SK-N-SH treated with all-trans-retinoic acid at 6 μM for 48 hours (cell line): ENCODE data around the gene CRYL1.

Experiments
- ATAC-seq: fragments of 200-7000 bp; cut with Tn5 transposase; 3 replicates; pipeline ENCODE4 v1.9.1; 2020; ENCODE audit warnings: mild to moderate bottlenecking, moderate library complexity
- ARNTL ChIP-seq: fragments of 450-650 bp; formaldehyde crosslinking; IDR thresholded peaks from 2 replicates; pipeline ENCODE4 v1.5.0; 2020; ENCODE audit warnings: low read depth, mild to moderate bottlenecking, moderate library complexity, borderline replicate concordance
- BACH2 ChIP-seq: fragments of 250-450 bp; sonication (Bioruptor Pico); IDR thresholded peaks from 2 replicates; pipeline ENCODE4 v1.9.0; 2021; ENCODE audit warnings: mild to moderate bottlenecking, borderline replicate concordance
- CREB5 ChIP-seq: fragments of 250-450 bp; sonication (Bioruptor Pico); IDR thresholded peaks from 2 replicates; pipeline ENCODE4 v1.5.1; 2020; ENCODE audit warnings: low read depth, mild to moderate bottlenecking, moderate library complexity
- CSDC2 ChIP-seq: fragments of 250-450 bp; sonication (Bioruptor Pico); IDR thresholded peaks from 2 replicates; pipeline ENCODE4 v1.5.0; 2020; ENCODE audit warnings: mild to moderate bottlenecking, moderate library complexity
- CSRNP3 ChIP-seq: fragments of 250-450 bp; sonication (Bioruptor Pico); IDR thresholded peaks from 2 replicates; pipeline ENCODE4 v1.5.1; 2021; ENCODE audit warnings: mild to moderate bottlenecking, moderate library complexity
- OSR1 ChIP-seq: fragments of 250-450 bp; sonication (Bioruptor Pico); IDR thresholded peaks from 2 replicates; pipeline ENCODE4 v1.8.0; 2022; ENCODE audit warnings: moderate library complexity, mild to moderate bottlenecking, inconsistent platforms
- POU6F1 ChIP-seq: fragments of 250-450 bp; sonication (Bioruptor Pico); IDR thresholded peaks from 2 replicates; pipeline ENCODE4 v1.8.0; 2021; ENCODE audit warnings: low read depth, mild to moderate bottlenecking, moderate library complexity, borderline replicate concordance
- PPARA ChIP-seq: fragments of 250-450 bp; sonication (Bioruptor Pico); IDR thresholded peaks from 2 replicates; pipeline ENCODE4 v1.5.0; 2020; ENCODE audit warnings: mild to moderate bottlenecking, borderline replicate concordance
- RARB ChIP-seq: fragments of 250-450 bp; sonication (Bioruptor Pico); IDR thresholded peaks from 2 replicates; pipeline ENCODE4 v1.8.0; 2021; ENCODE audit warnings: mild to moderate bottlenecking, moderate library complexity
- SNAI2 ChIP-seq: fragments of 250-450 bp; sonication (Bioruptor Pico); IDR thresholded peaks from 2 replicates; pipeline ENCODE4 v1.5.0; 2020; ENCODE audit warnings: mild to moderate bottlenecking, moderate library complexity
- TCF4 ChIP-seq: fragments of 250-450 bp; sonication (Bioruptor Pico); IDR thresholded peaks from 2 replicates; pipeline ENCODE4 v1.8.0; 2021; ENCODE audit warnings: mild to moderate bottlenecking, moderate library complexity, borderline replicate concordance
- TOX ChIP-seq: fragments of 250-450 bp; sonication (Bioruptor Pico); IDR thresholded peaks from 2 replicates; pipeline ENCODE4 v1.8.0; 2021; ENCODE audit warnings: mild to moderate bottlenecking, moderate library complexity, borderline replicate concordance
- TSHZ2 ChIP-seq: fragments of 250-450 bp; sonication (Bioruptor Pico); IDR thresholded peaks from 2 replicates; pipeline ENCODE4 v1.5.0; 2020; ENCODE audit warnings: mild to moderate bottlenecking, moderate library complexity
- ZC3H10 ChIP-seq: fragments of 250-450 bp; sonication (Bioruptor Pico); IDR thresholded peaks from 2 replicates; pipeline ENCODE4 v1.5.1; 2021; ENCODE audit warnings: mild to moderate bottlenecking, moderate library complexity
- ZFP3 ChIP-seq: fragments of 250-450 bp; sonication (Bioruptor Pico); IDR thresholded peaks from 2 replicates; pipeline ENCODE4 v1.5.0; 2020; ENCODE audit warnings: mild to moderate bottlenecking, moderate library complexity
- ZFP30 ChIP-seq: fragments of 450-650 bp; formaldehyde crosslinking; IDR thresholded peaks from 2 replicates; pipeline ENCODE4 v1.5.0; 2022; ENCODE audit warnings: mild to moderate bottlenecking, moderate library complexity
- ZNF565 ChIP-seq: fragments of 450-650 bp; formaldehyde crosslinking; conservative IDR thresholded peaks from 2 replicates; pipeline ENCODE4 v1.5.0; 2020; ENCODE audit warnings: low read depth, mild to moderate bottlenecking, moderate library complexity
- ZNF70 ChIP-seq: fragments of 450-650 bp; formaldehyde crosslinking; IDR thresholded peaks from 2 replicates; pipeline ENCODE4 v1.5.0; 2020; ENCODE audit warnings: mild to moderate bottlenecking, moderate library complexity
- ZNF8 ChIP-seq: fragments of 450-650 bp; formaldehyde crosslinking; IDR thresholded peaks from 2 replicates; pipeline ENCODE4 v1.5.0; 2020; ENCODE audit warnings: mild to moderate bottlenecking, moderate library complexity

The CRYL1 gene

GRCh38 chr13:20390526-20391175 is 135.0 kb downstream of the CRYL1 start:
- no peak for TF ChIP-seq ZNF565
- TF ChIP-seq ZFP3, result no peak
- TF ChIP-seq TSHZ2 (CRISPR knock-in tag), result no peak
- TF ChIP-seq ZNF8 (CRISPR knock-in tag), result no peak
- TF ChIP-seq SNAI2 (CRISPR knock-in tag), result no peak
- no peak for TF ChIP-seq ZNF70 (CRISPR knock-in tag)
- no peak for TF ChIP-seq CSDC2 (CRISPR knock-in tag)
- TF ChIP-seq POU6F1 (CRISPR knock-in tag), result no peak
- TF ChIP-seq CSRNP3, result no peak
- TF ChIP-seq BACH2 (CRISPR knock-in tag), result no peak
- TF ChIP-seq ARNTL (CRISPR knock-in tag), result no peak
- TF ChIP-seq TCF4, result no peak
- no peak for TF ChIP-seq ZC3H10 (CRISPR knock-in tag)
- TF ChIP-seq TOX (CRISPR knock-in tag), result no peak
- no peak for TF ChIP-seq RARB (CRISPR knock-in tag)
- no peak for TF ChIP-seq OSR1 (CRISPR knock-in tag)
- no peak for TF ChIP-seq ZFP30
- TF ChIP-seq CREB5, result no peak
- no peak for TF ChIP-seq PPARA (CRISPR knock-in tag)
- TF ChIP-seq, all 23 proteins: peak for 0
- ATAC-seq, result peak; percentile 44; the same call in 1 of the 3 replicates

GRCh38 chr13:20389696-20390525 is 135.7 kb downstream of the CRYL1 start:
- TF ChIP-seq ZFP3, result no peak
- no peak for TF ChIP-seq POU6F1 (CRISPR knock-in tag)
- TF ChIP-seq TCF4, result no peak
- no peak for TF ChIP-seq CSDC2 (CRISPR knock-in tag)
- no peak for TF ChIP-seq CSRNP3
- TF ChIP-seq RARB (CRISPR knock-in tag), result no peak
- no peak for TF ChIP-seq TOX (CRISPR knock-in tag)
- no peak for TF ChIP-seq ZNF70 (CRISPR knock-in tag)
- no peak for TF ChIP-seq ZNF8 (CRISPR knock-in tag)
- TF ChIP-seq ZFP30, result no peak
- no peak for TF ChIP-seq OSR1 (CRISPR knock-in tag)
- TF ChIP-seq SNAI2 (CRISPR knock-in tag), result no peak
- TF ChIP-seq CREB5, result no peak
- TF ChIP-seq TSHZ2 (CRISPR knock-in tag), result no peak
- no peak for TF ChIP-seq ZC3H10 (CRISPR knock-in tag)
- TF ChIP-seq ZNF565, result no peak
- TF ChIP-seq ARNTL (CRISPR knock-in tag), result no peak
- TF ChIP-seq BACH2 (CRISPR knock-in tag), result no peak
- ATAC-seq, result no peak
